H1 (cell line): ENCODE results near the gene LIN28A. TPM values are rescaled to one million over a fixed set of nuclear protein-coding genes. Genes with fewer than 3 reads are reported as not detected.

Experiments
- CTCF ChIA-PET: fragments of 300-600 bp; sonication (Branson Sonifier 250); formaldehyde crosslinking; loops from one replicate; lab custom pipeline; 2021; ENCODE audit not compliant: partially characterized antibody; lab: Charles Lee
- POLR2A ChIA-PET: fragments of 300-600 bp; sonication (Branson Sonifier 250); formaldehyde crosslinking; loops from one replicate; lab custom pipeline; 2021; ENCODE audit warnings: inconsistent platforms; ENCODE audit not compliant: partially characterized antibody; lab: Charles Lee
- DNase-seq, 2 experiments: peaks; one replicate each; pipeline versions ENCODE4 v3.0.0 to v3.0.0-alpha.2; 2010 to 2022; ENCODE audit warnings: low spot score in 2 of 2, low read depth in 1 of 2, mixed read lengths in 1 of 2
- FAIRE-seq: peaks from 2 replicates; lab custom pipeline; 2011; peaks lifted over from hg19 to GRCh38; lab: Jason Lieb, UNC
- H2AFZ ChIP-seq: 2 replicates; pipeline ENCODE4 v1.8.1; 2012; ENCODE audit warnings: low read length, inconsistent platforms
- H2AK5ac ChIP-seq: 2 replicates; pipeline ENCODE4 v1.6.1; 2013; ENCODE audit warnings: low read depth, low read length
- H2BK120ac ChIP-seq: replicated peaks from 2 replicates; pipeline ENCODE3; 2013; ENCODE audit warnings: low read depth, low read length, inconsistent platforms
- H2BK12ac ChIP-seq: 2 replicates; pipeline ENCODE4 v1.6.1; 2013; ENCODE audit warnings: low read depth, low read length
- H2BK15ac ChIP-seq: 2 replicates; pipeline ENCODE4 v1.6.1; 2013; ENCODE audit warnings: low read length
- H2BK20ac ChIP-seq: 2 replicates; pipeline ENCODE4 v1.6.1; 2013; ENCODE audit warnings: low read length
- H2BK5ac ChIP-seq: 2 replicates; pipeline ENCODE4 v1.6.1; 2013; ENCODE audit warnings: low read depth, low read length
- H3K14ac ChIP-seq: 2 replicates; pipeline ENCODE4 v1.6.1; 2013; ENCODE audit warnings: inconsistent platforms; ENCODE audit not compliant: insufficient read length
- H3K18ac ChIP-seq: 2 replicates; pipeline ENCODE4 v1.6.1; 2013; ENCODE audit warnings: low read length; ENCODE audit errors: extremely low read depth
- H3K23ac ChIP-seq: 2 replicates; pipeline ENCODE4 v1.6.1; 2013; ENCODE audit warnings: inconsistent platforms; ENCODE audit not compliant: insufficient read length
- H3K23me2 ChIP-seq: 2 replicates; pipeline ENCODE4 v1.6.1; 2013; ENCODE audit warnings: low read depth, low read length
- H3K27ac ChIP-seq: 2 replicates; pipeline ENCODE4 v1.6.1; 2011; ENCODE audit warnings: low read depth, low read length, inconsistent platforms
- H3K27me3 ChIP-seq, 4 experiments: replicated peaks in 1 of 4; 1 replicate in 1 of 4; 2 replicates in 3 of 4; pipeline versions ENCODE4 v1.6.1 to v1.8.1; 2011 to 2013; ENCODE audit warnings: low read length in 3 of 4, mild to moderate bottlenecking in 3 of 4, inconsistent platforms in 2 of 4, mixed read lengths in 2 of 4, moderate library complexity in 1 of 4; ENCODE audit not compliant: control insufficient read depth in 3 of 4, insufficient read depth in 3 of 4; ENCODE audit errors: extremely low read depth in 1 of 4
- H3K36me3 ChIP-seq, 4 experiments: 2 replicates each; pipeline versions ENCODE4 v1.6.1 to v1.8.1; 2011 to 2013; ENCODE audit warnings: mild to moderate bottlenecking in 4 of 4, low read length in 3 of 4, moderate library complexity in 2 of 4, control low read depth in 1 of 4, inconsistent platforms in 1 of 4; ENCODE audit not compliant: insufficient read depth in 4 of 4, control insufficient read depth in 2 of 4
- H3K4ac ChIP-seq: replicated peaks from 2 replicates; pipeline ENCODE3; 2013; ENCODE audit warnings: low read length, low read depth, mixed read lengths, inconsistent platforms; ENCODE audit not compliant: insufficient read length
- H3K4me1 ChIP-seq, 4 experiments: replicated peaks in 1 of 4; 1 replicate in 1 of 4; 2 replicates in 3 of 4; pipeline versions ENCODE4 v1.6.1 to v1.8.1; 2011 to 2013; ENCODE audit warnings: low read length in 3 of 4, inconsistent platforms in 2 of 4, mixed read lengths in 1 of 4; ENCODE audit not compliant: insufficient read depth in 4 of 4, control insufficient read depth in 3 of 4
- H3K4me2 ChIP-seq, 2 experiments: 2 replicates each; pipeline versions ENCODE4 v1.6.1 to v1.8.1; 2011 to 2013; ENCODE audit warnings: low read depth in 2 of 2, low read length in 2 of 2, control low read depth in 1 of 2, inconsistent platforms in 1 of 2, mild to moderate bottlenecking in 1 of 2; ENCODE audit not compliant: insufficient read depth in 1 of 2
- H3K4me3 ChIP-seq, 4 experiments: fragments of 200-600, 300-600 bp in 1 of 4; sonication (generic), shearing (Covaris generic), sonication (Bioruptor Twin) in 1 of 4; 2 replicates each; pipeline versions ENCODE4 v1.5.1 to v1.8.1; 2011 to 2016; ENCODE audit warnings: low read length in 4 of 4, low read depth in 3 of 4, control low read depth in 2 of 4, inconsistent platforms in 2 of 4, mild to moderate bottlenecking in 2 of 4, mixed read lengths in 1 of 4, moderate library complexity in 1 of 4; ENCODE audit not compliant: insufficient read depth in 2 of 4; ENCODE audit errors: extremely low read depth in 1 of 4
- H3K56ac ChIP-seq: replicated peaks from 2 replicates; pipeline ENCODE3; 2013; ENCODE audit warnings: low read depth, mild to moderate bottlenecking, mixed read lengths, low read length, inconsistent platforms; ENCODE audit not compliant: insufficient read length
- H3K79me1 ChIP-seq: 2 replicates; pipeline ENCODE4 v1.6.1; 2013; ENCODE audit warnings: low read depth, low read length, control low read depth
- H3K79me2 ChIP-seq, 2 experiments: 2 replicates each; pipeline versions ENCODE4 v1.6.1 to v1.8.1; 2012 to 2013; ENCODE audit warnings: low read length in 2 of 2, mild to moderate bottlenecking in 2 of 2, inconsistent platforms in 1 of 2; ENCODE audit not compliant: insufficient read depth in 2 of 2, control insufficient read depth in 1 of 2
- H3K9ac ChIP-seq, 4 experiments: replicated peaks in 1 of 4; 1 replicate in 1 of 4; 2 replicates in 3 of 4; pipeline versions ENCODE4 v1.6.1 to v1.8.1; 2011 to 2013; ENCODE audit warnings: low read depth in 3 of 4, low read length in 3 of 4, control low read depth in 2 of 4, mild to moderate bottlenecking in 2 of 4, moderate library complexity in 2 of 4, inconsistent platforms in 1 of 4; ENCODE audit errors: extremely low read depth in 1 of 4
- H3K9me3 ChIP-seq, 2 experiments: 2 replicates each; pipeline versions ENCODE4 v1.6.1 to v1.8.1; 2012 to 2013; ENCODE audit warnings: mild to moderate bottlenecking in 2 of 2, moderate library complexity in 2 of 2, control low read depth in 1 of 2, inconsistent platforms in 1 of 2, low read depth in 1 of 2, low read length in 1 of 2, mixed read lengths in 1 of 2; ENCODE audit not compliant: insufficient read depth in 2 of 2
- H4K20me1 ChIP-seq, 2 experiments: replicated peaks in 1 of 2; 2 replicates each; pipeline versions ENCODE3 to v1.8.1; 2011 to 2013; ENCODE audit warnings: inconsistent platforms in 2 of 2, low read length in 2 of 2, mild to moderate bottlenecking in 1 of 2; ENCODE audit not compliant: insufficient read depth in 2 of 2, control insufficient read depth in 1 of 2
- H4K5ac ChIP-seq: 2 replicates; pipeline ENCODE4 v1.6.1; 2013; ENCODE audit warnings: low read length, low read depth, mixed read lengths, inconsistent platforms; ENCODE audit not compliant: insufficient read length
- H4K8ac ChIP-seq: 2 replicates; pipeline ENCODE4 v1.8.0; 2013; ENCODE audit warnings: mild to moderate bottlenecking, moderate library complexity, low read length, inconsistent platforms; ENCODE audit not compliant: insufficient read depth; ENCODE audit errors: extremely low read depth
- H4K91ac ChIP-seq: replicated peaks from 2 replicates; pipeline ENCODE3; 2013; ENCODE audit warnings: low read length, mixed read lengths, inconsistent platforms; ENCODE audit not compliant: insufficient read length
- BCL11A ChIP-seq, 2 experiments: IDR thresholded peaks; one replicate each; pipeline ENCODE4 v1.6.1; 2011; ENCODE audit warnings: low read depth in 2 of 2, low read length in 2 of 2, mild to moderate bottlenecking in 2 of 2
- CTBP2 ChIP-seq: IDR thresholded peaks from 2 replicates; pipeline ENCODE4 v1.7.0; 2011; ENCODE audit warnings: borderline replicate concordance, mild to moderate bottlenecking, moderate library complexity, mixed read lengths, low read length; ENCODE audit not compliant: insufficient read depth, insufficient read length
- EGR1 ChIP-seq: IDR thresholded peaks from 2 replicates; pipeline ENCODE4 v1.6.1; 2011; ENCODE audit warnings: low read depth, low read length, borderline replicate concordance
- EP300 ChIP-seq, 2 experiments: IDR thresholded peaks; 1 replicate in 1 of 2; 2 replicates in 1 of 2; pipeline ENCODE4 v1.6.1; 2011 to 2012; ENCODE audit warnings: low read depth in 2 of 2, low read length in 2 of 2, mild to moderate bottlenecking in 2 of 2, borderline replicate concordance in 1 of 2, inconsistent platforms in 1 of 2, moderate library complexity in 1 of 2
- EZH2 ChIP-seq: fragments of 200-600 bp; sonication (generic); IDR thresholded peaks from 2 replicates; pipeline ENCODE4 v1.7.1; 2012; ENCODE audit warnings: low read depth, mild to moderate bottlenecking, moderate library complexity, low read length, inconsistent platforms; ENCODE audit not compliant: severe bottlenecking
- GABPA ChIP-seq: IDR thresholded peaks from 2 replicates; pipeline ENCODE4 v1.6.1; 2011; ENCODE audit warnings: mild to moderate bottlenecking, low read length, moderate library complexity, borderline replicate concordance; ENCODE audit not compliant: insufficient read depth
- HDAC6 ChIP-seq: IDR thresholded peaks from one replicate; pipeline ENCODE4 v1.7.1; 2012; ENCODE audit warnings: low read depth, mild to moderate bottlenecking, inconsistent platforms, low read length, moderate library complexity
- ZNF274 ChIP-seq: IDR thresholded peaks from 2 replicates; pipeline ENCODE4 v1.7.0; 2012; ENCODE audit warnings: low read length, borderline replicate concordance; ENCODE audit errors: extremely low read depth
- WGBS, 2 experiments: shearing (Covaris generic) in 1 of 2; methylation state at CpG; one replicate each; pipeline versions ENCODE4 v1.1.6 to v1.1.7; 2013 to 2015; ENCODE audit warnings: low lambda C conversion rate in 2 of 2, mixed read lengths in 2 of 2, inconsistent platforms in 1 of 2, low coverage in 1 of 2, missing lambda C conversion rate in 1 of 2; ENCODE audit not compliant: insufficient replicate concordance in 2 of 2, insufficient coverage in 1 of 2, insufficient read length in 1 of 2; ENCODE audit errors: extremely low coverage in 1 of 2, missing lambda C conversion rate in 1 of 2; 5-methylcytosine and 5-hydroxymethylcytosine counted together
- polyA plus RNA-seq, 7 experiments: library from polyadenylated mRNA; depleted of rRNA in 3 of 7; stranded (reverse) in 5 of 7; unstranded in 2 of 7; fragments of >200 nt in 5 of 7; fragments of 200-250 nt in 2 of 7; gene quantifications; 1 replicate in 5 of 7; 2 replicates in 1 of 7; 4 replicates in 1 of 7; pipeline versions ENCODE4 v1.2.1 to v1.2.3, GENCODE V29; 2011 to 2013; ENCODE audit warnings: missing spikeins in 2 of 7, mixed read lengths in 2 of 7
- total RNA-seq: library from RNA; stranded (reverse); fragmentation: NEBNext Ultra II Directional; extraction: Animal tissue kit (Norgen Biotek cat#: 25700); gene quantifications from 2 replicates; pipeline ENCODE4 v1.2.1, GENCODE V29; 2021

LIN28A gene
- total and polyA plus RNA-seq, 2 of the 8 experiments (the other 6 are each of a cell fraction or from before 2014, with no cell fraction given) = 403 to 1,486 TPM

- no peak for FAIRE-seq
- Histone ChIP-seq H4K8ac (0 out of 2 replicates have a peak overlapping the region, but pooled peaks have one; percentile 41), H3K14ac (no peak overlapping the region), H3K27ac (no peak overlapping the region), H2BK5ac (no peak overlapping the region), H2BK120ac (no peak overlapping the region), H3K79me2 (peaks cover 4 to 13% of the 10 kb centered on the region in 2 experiments; a peak in 3 of 4 replicates), H3K9ac (no peak overlapping the region), H4K91ac (no peak overlapping the region), H3K4me1 (peaks cover 0 to 7% (median 1%) of the 10 kb centered on the region in 4 experiments; a peak in 2 of 7 replicates), H2AK5ac (no peak overlapping the region), H3K4me3 (no peak overlapping the region), H2BK20ac (no peak overlapping the region), H3K4ac (no peak overlapping the region), H3K56ac (no peak overlapping the region), H2BK12ac (no peak overlapping the region), H3K27me3 (no peaks in the 10 kb centered on the region), H4K20me1 (peaks cover 6 to 12% of the 10 kb centered on the region in 2 experiments), H3K79me1 (no peaks in the 10 kb centered on the region; the same call in 1 of the 2 replicates), H3K23me2 (peaks cover 2% of the 10 kb centered on the region; the same call in 1 of the 2 replicates), H4K5ac (no peak overlapping the region), H3K23ac (no peak overlapping the region), H3K36me3 (peaks cover 21 to 52% (median 34%) of the 10 kb centered on the region in 4 experiments), H3K18ac (no peak overlapping the region), H2BK15ac (no peak overlapping the region), H3K4me2 (no peak overlapping the region), H2AFZ (no peak overlapping the region), H3K9me3 (no peaks in the 10 kb centered on the region)
- TF ChIP-seq EZH2 (no peak), ZNF274 (no peak), GABPA (no peak), EP300 (IDR thresholded peaks at IDR 0.05; ENCODE audit: borderline replicate concordance in 1 of 2, low read depth in 2 of 2, low read length in 2 of 2) (no peak), EGR1 (no peak), HDAC6 (no peak), CTBP2 (no peak), BCL11A (IDR thresholded peaks at IDR 0.05; ENCODE audit: low read depth in 2 of 2, low read length in 2 of 2) (no peak)
- whole genome bisulfite sequencing, 2 experiments = 92% methylated on average over 3 of the region's 3 CpGs; no CpG with 5 or more reads in 1 of the 2 experiments
- POLR2A ChIA-PET = interaction anchor here (1.4 kb wide), 1 partner anchor 60 kb away, joined by 6 read pairs; no protein-coding TSS in a partner anchor
- CTCF ChIA-PET = interaction anchor here (0.6 kb wide), 1 partner anchor 9 kb away, joined by 3 read pairs; no protein-coding TSS in a partner anchor
- DNase-seq = no peak
Observed at GRCh38 chr1:26478159-26478558, 67.5 kb downstream of the LIN28A start.
